Cardiac fibroblast (primary cell): ENCODE results near the gene CABLES1.
"Not testable (repeated sequence)": the region's sequence is repeated elsewhere in the genome, so short reads cannot be mapped to it uniquely, and the experiment has no call there.

Experiments used
- DNase-seq, 2 donors: peaks; one replicate each; pipeline versions ENCODE4 v3.0.0 to v3.0.0-alpha.2; 2010; ENCODE audit warnings: low read depth in 2 of 2
- H3K4me3 ChIP-seq, 2 donors: replicated peaks in 1 of 2; 1 replicate in 1 of 2; 2 replicates in 1 of 2; pipeline ENCODE4 v1.5.1; 2011; ENCODE audit warnings: low read depth in 2 of 2, low read length in 2 of 2, mild to moderate bottlenecking in 2 of 2, moderate library complexity in 1 of 2
- CTCF ChIP-seq: IDR thresholded peaks from one replicate; pipeline ENCODE4 v1.5.1; 2011; ENCODE audit warnings: low read depth, mild to moderate bottlenecking, low read length, inconsistent platforms

Gene CABLES1

GRCh38 chr18:23240609-23240930 lies 105.3 kb downstream of the CABLES1 start:
- no peak for TF ChIP-seq CTCF
- DNase-seq, result no peak
- no peak overlapping the region for H3K4me3 ChIP-seq

GRCh38 chr18:23241833-23242496 lies 106.7 kb downstream of the CABLES1 start:
- DNase-seq, H3K4me3 ChIP-seq: not testable (repeated sequence)

- no peak for DNase-seq
- no peak overlapping the region for H3K4me3 ChIP-seq
- no peak for TF ChIP-seq CTCF
These were observed 107.9 kb downstream of the CABLES1 start for GRCh38 chr18:23243178-23243577.

- no peak for TF ChIP-seq CTCF
- no peak overlapping the region for H3K4me3 ChIP-seq
- DNase-seq, result no peak
These were observed 108.5 kb downstream of the CABLES1 start for GRCh38 chr18:23243816-23244215.

GRCh38 chr18:23244401-23244800 lies 109.1 kb downstream of the CABLES1 start:
- TF ChIP-seq CTCF, result no peak
- H3K4me3 ChIP-seq, result no peak overlapping the region
- DNase-seq, result no peak

GRCh38 chr18:23245461-23245860 lies 110.2 kb downstream of the CABLES1 start:
- no peak overlapping the region for H3K4me3 ChIP-seq
- DNase-seq, result no peak
- TF ChIP-seq CTCF, result no peak

- no peak overlapping the region for H3K4me3 ChIP-seq
- no peak for TF ChIP-seq CTCF
- no peak for DNase-seq
These were observed 112.0 kb downstream of the CABLES1 start for GRCh38 chr18:23247331-23247730.
